MCF 10A (cell line): ENCODE data around the gene SPATA2L. TPM values are rescaled to one million over a fixed set of nuclear protein-coding genes. Genes with fewer than 3 reads are reported as not detected.
"Not testable (repeated sequence)": the region's sequence is repeated elsewhere in the genome, so short reads cannot be mapped to it uniquely, and the experiment has no call there.

Experiments
- BruUV-seq: library from RNA; stranded (reverse); fragments of 400-500 nt; replicated peaks from 2 replicates; lab custom pipeline; 2021; lab: Mats Ljungman, UMichigan
- CTCF ChIA-PET: fragments of 300-600 bp; sonication (Branson Sonifier 250); formaldehyde crosslinking; extraction: SDS; loops from one replicate; lab custom pipeline; 2021; ENCODE audit warnings: antibody characterized with exemption, inconsistent platforms; lab: Yijun Ruan, JAX
- POLR2A ChIA-PET: fragments of 300-600, 350-650 bp; sonication (Branson Sonifier 250); formaldehyde crosslinking; extraction: SDS; loops from one replicate; lab custom pipeline; 2020; ENCODE audit warnings: antibody characterized with exemption, inconsistent platforms; lab: Yijun Ruan, JAX
- DNase-seq: peaks from one replicate; pipeline ENCODE4 v3.0.0-alpha.2; 2018; ENCODE audit not compliant: unreplicated experiment
- H3K27ac Mint-ChIP-seq: one replicate; pipeline ENCODE4 v1.8.0; 2022; ENCODE audit warnings: mild to moderate bottlenecking, low read depth, mixed read lengths; ENCODE audit not compliant: unreplicated experiment
- H3K27me3 Mint-ChIP-seq: one replicate; pipeline ENCODE4 v1.8.0; 2022; ENCODE audit warnings: mixed read lengths; ENCODE audit not compliant: insufficient read depth, unreplicated experiment
- H3K36me3 Mint-ChIP-seq: one replicate; pipeline ENCODE4 v1.8.0; 2022; ENCODE audit warnings: mild to moderate bottlenecking, moderate library complexity, mixed read lengths; ENCODE audit not compliant: insufficient read depth, unreplicated experiment
- H3K4me1 Mint-ChIP-seq: one replicate; pipeline ENCODE4 v1.8.0; 2022; ENCODE audit warnings: mixed read lengths; ENCODE audit not compliant: insufficient read depth, unreplicated experiment
- H3K4me3 Mint-ChIP-seq: one replicate; pipeline ENCODE4 v1.8.0; 2022; ENCODE audit warnings: mild to moderate bottlenecking, moderate library complexity, mixed read lengths; ENCODE audit not compliant: unreplicated experiment
- H3K9me3 Mint-ChIP-seq: one replicate; pipeline ENCODE4 v1.8.0; 2022; ENCODE audit warnings: mixed read lengths; ENCODE audit not compliant: unreplicated experiment
- intact Hi-C: fragments of 100-400 bp; cut with micrococcal nuclease; formaldehyde crosslinking; loops from 2 replicates; pipeline ENCODE4 v1.14.1; 2022
- total RNA-seq: library from RNA; stranded (reverse); gene quantifications from 2 replicates; pipeline ENCODE4 v1.2.3, GENCODE V29; 2022
- TF ChIP-seq, protein P1 (sequence below): fragments of 200-600 bp; IDR thresholded peaks from one replicate; pipeline ENCODE4 v1.8.0; 2022; ENCODE audit warnings: antibody characterized with exemption, mild to moderate bottlenecking; ENCODE audit not compliant: unreplicated experiment

Gene SPATA2L
- total RNA-seq, 1 experiment from 2014 or later: 12.5 TPM

DNA sequence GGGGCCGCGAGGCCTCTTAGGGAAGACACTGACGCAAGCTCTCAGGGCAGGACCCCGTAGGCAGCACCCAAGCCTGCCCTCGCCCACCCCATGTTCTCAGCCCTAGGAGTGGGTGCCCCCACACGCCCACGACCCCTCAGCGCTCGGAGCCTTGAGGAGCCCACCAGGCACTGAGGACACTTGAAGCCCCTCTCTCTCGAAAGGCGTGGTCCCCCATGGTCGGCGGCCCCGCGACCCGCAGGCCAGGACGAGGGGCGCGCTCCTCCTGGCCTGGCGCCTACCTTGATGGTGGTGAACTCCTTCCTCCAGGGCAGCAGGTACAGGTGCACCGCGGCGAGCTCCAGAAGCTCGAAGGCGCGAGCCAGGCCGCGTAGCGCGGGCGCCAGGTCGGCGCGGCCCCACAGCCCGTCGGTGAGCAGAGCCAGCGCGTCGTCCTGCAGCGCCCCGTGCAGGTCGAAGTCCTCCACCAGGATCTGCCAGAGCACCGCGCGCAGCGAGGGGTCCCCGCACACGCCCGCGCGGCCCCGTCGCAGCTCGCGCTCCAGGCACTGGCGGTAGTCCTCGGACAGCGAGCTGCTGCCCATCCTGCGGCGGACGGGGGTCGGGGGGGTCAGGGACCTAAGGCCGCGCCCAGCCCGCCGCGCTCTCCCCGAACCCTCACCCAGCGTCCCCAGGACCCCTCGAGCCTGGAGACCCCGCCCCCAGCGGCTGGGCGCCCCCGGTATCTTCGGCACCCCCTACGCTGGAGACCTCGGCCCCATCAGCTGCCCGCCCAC is 668 bp downstream of the SPATA2L start:
- Mint-ChIP-seq H3K27me3 (no peaks in the 10 kb centered on the region), H3K4me1 (no peaks in the 10 kb centered on the region), H3K4me3 (peak overlapping the region; percentile 71), H3K9me3 (no peaks in the 10 kb centered on the region), H3K36me3 (peaks cover 6% of the 10 kb centered on the region), H3K27ac (no peak overlapping the region)
- TF ChIP-seq, protein P1, sequence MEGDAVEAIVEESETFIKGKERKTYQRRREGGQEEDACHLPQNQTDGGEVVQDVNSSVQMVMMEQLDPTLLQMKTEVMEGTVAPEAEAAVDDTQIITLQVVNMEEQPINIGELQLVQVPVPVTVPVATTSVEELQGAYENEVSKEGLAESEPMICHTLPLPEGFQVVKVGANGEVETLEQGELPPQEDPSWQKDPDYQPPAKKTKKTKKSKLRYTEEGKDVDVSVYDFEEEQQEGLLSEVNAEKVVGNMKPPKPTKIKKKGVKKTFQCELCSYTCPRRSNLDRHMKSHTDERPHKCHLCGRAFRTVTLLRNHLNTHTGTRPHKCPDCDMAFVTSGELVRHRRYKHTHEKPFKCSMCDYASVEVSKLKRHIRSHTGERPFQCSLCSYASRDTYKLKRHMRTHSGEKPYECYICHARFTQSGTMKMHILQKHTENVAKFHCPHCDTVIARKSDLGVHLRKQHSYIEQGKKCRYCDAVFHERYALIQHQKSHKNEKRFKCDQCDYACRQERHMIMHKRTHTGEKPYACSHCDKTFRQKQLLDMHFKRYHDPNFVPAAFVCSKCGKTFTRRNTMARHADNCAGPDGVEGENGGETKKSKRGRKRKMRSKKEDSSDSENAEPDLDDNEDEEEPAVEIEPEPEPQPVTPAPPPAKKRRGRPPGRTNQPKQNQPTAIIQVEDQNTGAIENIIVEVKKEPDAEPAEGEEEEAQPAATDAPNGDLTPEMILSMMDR: peak; percentile 14
- CTCF ChIA-PET: interaction anchor here (0.6 to 4.4 kb wide), 20 partner anchors 8 to 318 kb away, joined by 3 to 56 read pairs (median 4); partner anchors contain the start of gene VPS9D1
- POLR2A ChIA-PET: interaction anchor here (0.6 to 4.3 kb wide), 22 partner anchors 9 to 339 kb away, joined by 3 to 46 read pairs (median 4); partner anchors contain the start of genes CDK10, CHMP1A, SPATA33 and TCF25
- no TSS peak for BruUV-seq
- intact Hi-C loops: loop anchor here (1.0 to 5.0 kb wide), 4 partner anchors 20 to 221 kb away; partner anchors contain the start of genes TUBB3 and ZNF276
- DNase-seq: peak; percentile 66

DNA sequence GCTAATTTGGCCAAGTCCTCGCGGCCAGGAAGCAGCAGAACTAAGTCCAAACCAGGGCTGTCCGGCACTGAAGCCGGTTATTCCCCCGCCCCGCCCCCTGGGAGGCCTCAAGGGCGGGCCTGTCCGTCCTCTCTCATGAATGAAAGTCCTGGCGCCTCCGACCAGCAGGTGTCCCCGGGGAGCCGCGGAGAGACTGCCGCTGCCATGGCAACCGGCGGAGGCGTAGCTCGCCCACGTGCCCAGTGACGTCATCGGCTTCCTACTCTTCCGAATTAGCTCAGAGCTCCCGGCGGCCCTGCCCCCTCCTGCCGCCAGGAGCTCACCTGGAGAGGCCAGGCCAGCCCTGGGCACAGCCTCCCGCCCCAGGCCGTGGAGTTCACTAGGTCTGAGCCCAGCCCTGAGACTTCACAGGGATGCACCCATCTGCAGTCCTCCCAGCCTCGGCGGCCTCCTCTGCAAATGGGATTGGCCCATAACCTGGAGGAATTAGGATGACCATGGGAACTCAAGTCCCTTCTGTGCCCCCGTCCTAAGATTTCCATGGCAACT is 1.3 kb downstream of the SPATA2L start:
- H3K4me3 Mint-ChIP-seq: peak overlapping the region; percentile 71
- CTCF ChIA-PET: interaction anchor here (0.6 to 4.4 kb wide), 24 partner anchors 9 to 318 kb away, joined by 3 to 56 read pairs (median 4); partner anchors contain the start of gene VPS9D1
- H3K36me3 Mint-ChIP-seq: peaks cover 11% of the 10 kb centered on the region
- POLR2A ChIA-PET: interaction anchor here (0.6 to 4.3 kb wide), 18 partner anchors 10 to 338 kb away, joined by 3 to 46 read pairs (median 5); partner anchors contain the start of genes CDK10, CHMP1A, SPATA33 and TCF25
- BruUV-seq: TSS peak; percentile 9
- H3K9me3 Mint-ChIP-seq: no peaks in the 10 kb centered on the region
- peak; percentile 99 for DNase-seq
- intact Hi-C loops: loop anchor here (1.0 to 5.0 kb wide), 4 partner anchors 21 to 222 kb away; partner anchors contain the start of genes TUBB3 and ZNF276
- TF ChIP-seq, protein P1: peak; percentile 82
- no peaks in the 10 kb centered on the region for H3K4me1 Mint-ChIP-seq
- H3K27ac Mint-ChIP-seq: no peak overlapping the region
- H3K27me3 Mint-ChIP-seq: no peaks in the 10 kb centered on the region

DNA sequence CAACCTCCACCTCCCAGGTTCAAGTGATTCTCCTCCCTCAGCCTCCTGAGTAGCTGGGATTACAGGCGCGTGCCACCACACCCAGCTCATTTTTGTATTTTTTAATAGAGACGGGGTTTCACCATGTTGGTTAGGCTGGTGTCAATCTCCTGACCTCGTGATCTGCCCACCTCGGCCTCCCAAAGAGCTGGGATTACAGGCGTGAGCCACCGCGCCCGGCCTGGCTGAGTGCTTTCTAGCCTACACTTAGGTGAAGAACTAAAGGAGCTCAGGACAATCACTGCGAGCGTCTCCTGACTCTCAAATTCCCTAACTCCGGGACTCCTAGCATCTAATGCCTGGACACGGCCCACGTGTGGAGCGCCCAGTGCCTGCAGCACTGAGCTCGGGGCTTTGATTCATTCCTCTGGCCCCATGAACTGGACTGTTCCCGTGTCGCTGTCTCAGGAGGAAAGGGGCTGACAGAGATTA is 1.8 kb downstream of the SPATA2L start:
- not testable (repeated sequence) for DNase-seq, BruUV-seq, H3K27ac Mint-ChIP-seq, H3K27me3 Mint-ChIP-seq, H3K9me3 Mint-ChIP-seq, H3K4me1 Mint-ChIP-seq
- H3K36me3 Mint-ChIP-seq: peaks cover 17% of the 10 kb centered on the region
- POLR2A ChIA-PET: interaction anchor here (0.6 to 4.3 kb wide), 16 partner anchors 10 to 223 kb away, joined by 3 to 46 read pairs (median 6); partner anchors contain the start of genes CDK10, CHMP1A, SPATA33 and TCF25
- CTCF ChIA-PET: interaction anchor here (0.6 to 4.4 kb wide), 21 partner anchors 10 to 319 kb away, joined by 3 to 56 read pairs (median 5); no protein-coding TSS in a partner anchor
- peak overlapping the region; percentile 71 for H3K4me3 Mint-ChIP-seq
- intact Hi-C loops: loop anchor here (1.0 to 5.0 kb wide), 4 partner anchors 22 to 223 kb away; partner anchors contain the start of genes TUBB3 and ZNF276

DNA sequence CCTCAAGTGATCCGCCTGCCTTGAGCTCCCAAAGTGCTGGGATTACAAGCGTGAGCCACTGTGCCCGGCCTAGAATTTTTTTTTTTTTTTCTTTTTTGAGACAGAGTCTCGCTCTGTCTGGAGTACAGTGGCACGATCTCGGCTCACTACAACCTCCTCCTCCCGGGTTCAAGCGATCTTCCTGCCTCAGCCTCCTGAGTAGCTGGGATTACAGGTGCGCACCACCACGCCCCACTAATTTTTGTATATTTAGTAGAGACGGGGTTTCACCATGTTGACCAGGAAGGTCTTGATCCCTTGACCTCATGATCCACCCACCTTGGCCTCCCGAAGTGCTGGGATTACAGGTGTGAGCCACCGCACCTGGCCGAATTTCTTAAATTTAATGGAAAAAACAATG is 2.8 kb downstream of the SPATA2L start:
- H3K4me1 Mint-ChIP-seq, DNase-seq, BruUV-seq, H3K4me3 Mint-ChIP-seq, H3K9me3 Mint-ChIP-seq, H3K27me3 Mint-ChIP-seq, H3K27ac Mint-ChIP-seq, intact Hi-C loops: not testable (repeated sequence)
- ChIA-PET CTCF (interaction anchor here (0.6 to 4.4 kb wide), 7 partner anchors 10 to 163 kb away, joined by 4 to 56 read pairs (median 5); no protein-coding TSS in a partner anchor), POLR2A (interaction anchor here (1.0 to 2.7 kb wide), 3 partner anchors 12 to 134 kb away, joined by 3 to 10 read pairs (median 3); partner anchors contain the start of gene CDK10)
- H3K36me3 Mint-ChIP-seq: peaks cover 24% of the 10 kb centered on the region
